T-helper 2 cell (primary cell): ENCODE measurements around the gene BAIAP2L2.
"Not testable (repeated sequence)": the region's sequence is repeated elsewhere in the genome, so short reads cannot be mapped to it uniquely, and the experiment has no call there.

ENCODE experiments used
- DNase-seq, 5 experiments: peaks; one replicate each; pipeline versions ENCODE4 v3.0.0 to v3.0.0-alpha.2; 2012 to 2022

BAIAP2L2 gene

GRCh38 chr22:38066381-38067027 lies 44.0 kb downstream of the BAIAP2L2 start:
- DNase-seq: no peak

- DNase-seq: no peak
Observed at GRCh38 chr22:38065539-38065938, 44.9 kb downstream of the BAIAP2L2 start.

DNA sequence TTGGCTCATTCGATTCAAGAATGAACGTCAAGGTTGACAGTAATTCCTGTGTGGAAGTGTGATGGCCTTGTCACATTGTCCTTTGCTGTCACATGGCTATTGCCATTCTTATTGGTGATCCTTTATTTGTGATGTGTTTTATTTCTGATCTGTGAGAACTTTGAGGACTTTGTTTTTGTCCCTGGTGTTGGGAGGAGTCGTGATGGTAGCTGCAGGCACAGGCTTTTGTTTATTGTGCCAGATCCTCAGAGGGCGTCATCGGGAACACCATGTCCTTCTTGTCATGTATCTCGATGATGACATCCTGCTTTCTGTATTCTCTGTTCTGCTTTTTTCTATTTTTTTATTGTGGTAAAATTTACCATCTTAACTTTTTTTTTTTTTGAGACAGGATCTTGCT lies 47.7 kb downstream of the BAIAP2L2 start:
- no peak for DNase-seq

GRCh38 chr22:38056969-38057891 lies 53.3 kb downstream of the BAIAP2L2 start, which contains the start of gene PICK1:
Gene PICK1, plus strand, starts transcription at chr22:38057404. Its CDS starts 406 bp downstream, at chr22:38057810.
- peak; percentile 54 to 86 (median 73) for DNase-seq

GRCh38 chr22:38051900-38052862 lies 58.3 kb downstream of the BAIAP2L2 start:
- DNase-seq: peak; percentile 55 to 77 (median 65)

- no peak for DNase-seq
Observed at GRCh38 chr22:38051261-38051660, 59.2 kb downstream of the BAIAP2L2 start.

- no peak for DNase-seq
Observed at GRCh38 chr22:38050720-38051119, 59.8 kb downstream of the BAIAP2L2 start.

- DNase-seq: no peak
Observed at GRCh38 chr22:38049812-38050619, 60.5 kb downstream of the BAIAP2L2 start.

DNA sequence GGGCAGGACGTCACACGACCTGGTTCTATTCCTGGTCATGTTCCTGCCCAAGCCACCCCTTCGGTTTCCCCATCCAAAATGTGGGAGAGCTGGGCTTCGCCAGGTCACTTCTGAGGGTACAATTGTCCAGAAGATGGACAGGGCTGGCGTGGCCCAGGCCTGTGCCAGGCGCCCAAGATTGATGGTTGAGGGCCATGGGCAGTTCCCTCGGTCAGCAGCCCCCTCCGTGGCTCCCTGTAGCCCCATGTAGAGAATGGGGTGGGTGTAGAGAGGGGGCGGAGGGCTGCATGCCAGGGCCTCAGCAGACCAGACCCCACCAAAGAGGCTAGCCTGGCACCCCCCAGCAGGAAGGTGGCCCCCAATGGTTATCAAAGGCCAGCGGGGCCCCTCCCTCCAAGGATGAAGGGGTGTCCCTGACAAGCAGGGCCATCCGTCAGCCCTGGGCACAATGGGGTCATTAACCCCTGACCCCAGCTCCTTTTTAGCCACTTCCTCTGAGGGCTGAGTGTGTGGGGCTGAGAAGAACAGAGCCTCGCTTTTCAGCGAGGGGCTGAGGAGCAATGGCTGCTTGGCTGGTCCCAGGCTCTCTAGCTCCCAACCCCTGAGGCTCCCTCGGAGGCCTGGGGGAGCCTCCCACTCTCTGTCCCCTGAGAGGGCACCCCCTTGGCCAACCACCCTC lies 64.3 kb downstream of the BAIAP2L2 start:
- DNase-seq: no peak

DNA sequence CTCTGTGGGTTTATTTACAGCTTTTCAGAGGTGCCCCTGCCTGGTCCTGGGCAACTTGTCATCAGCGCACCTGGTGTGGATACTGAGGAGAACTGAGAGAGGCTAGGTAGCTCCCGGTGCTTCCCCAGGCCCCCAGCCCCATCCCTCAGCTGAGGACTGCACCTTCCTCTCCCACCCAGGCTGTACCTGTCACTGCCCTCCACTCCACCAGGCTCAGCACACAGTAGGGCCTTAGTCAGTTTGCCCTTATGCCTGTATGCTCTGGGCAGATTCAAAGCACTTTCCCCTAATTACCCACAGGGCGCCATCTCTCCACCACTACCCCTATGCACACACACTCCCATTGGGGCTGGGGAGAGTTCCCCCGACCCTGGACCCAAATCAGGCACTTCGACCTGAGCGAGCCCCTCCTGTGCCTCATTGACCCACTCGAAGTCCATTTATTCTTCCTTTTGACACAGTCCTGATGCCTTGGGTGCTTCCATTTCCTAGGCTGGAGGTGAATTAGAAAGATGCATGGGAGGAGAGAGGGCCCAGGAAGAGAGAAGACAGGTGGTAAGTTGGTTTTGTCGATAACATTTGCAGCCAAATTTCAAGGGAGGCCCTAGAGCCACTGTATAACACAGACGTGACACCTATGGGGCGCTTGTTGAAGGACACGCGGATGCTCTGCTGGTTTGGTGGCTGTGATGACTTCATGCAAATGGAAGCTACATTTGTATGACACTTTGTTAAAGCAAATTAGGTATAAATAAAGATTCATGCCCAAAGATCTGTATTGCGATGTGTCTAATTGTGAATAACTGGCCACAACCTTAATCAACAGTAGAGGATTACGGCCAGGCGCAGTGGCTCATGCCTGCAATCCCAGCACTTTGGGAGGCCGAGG lies 67.1 kb downstream of the BAIAP2L2 start:
- DNase-seq: no peak

DNA sequence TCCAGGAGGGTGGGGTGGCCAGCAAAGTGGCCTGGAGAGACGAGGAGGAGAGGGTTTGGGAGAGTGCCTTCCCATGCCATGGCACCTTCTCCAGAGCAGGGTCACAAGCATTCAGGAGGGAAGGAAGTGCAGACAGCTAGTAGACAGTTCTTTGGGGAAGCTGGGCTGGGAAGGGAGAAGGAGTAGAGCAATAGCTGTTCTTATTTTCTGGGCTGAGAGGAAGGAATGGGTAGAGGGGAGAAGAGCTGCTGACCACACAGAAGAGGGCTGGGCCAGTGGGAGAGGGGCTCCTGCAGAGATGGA lies 68.0 kb downstream of the BAIAP2L2 start:
- no peak for DNase-seq

DNA sequence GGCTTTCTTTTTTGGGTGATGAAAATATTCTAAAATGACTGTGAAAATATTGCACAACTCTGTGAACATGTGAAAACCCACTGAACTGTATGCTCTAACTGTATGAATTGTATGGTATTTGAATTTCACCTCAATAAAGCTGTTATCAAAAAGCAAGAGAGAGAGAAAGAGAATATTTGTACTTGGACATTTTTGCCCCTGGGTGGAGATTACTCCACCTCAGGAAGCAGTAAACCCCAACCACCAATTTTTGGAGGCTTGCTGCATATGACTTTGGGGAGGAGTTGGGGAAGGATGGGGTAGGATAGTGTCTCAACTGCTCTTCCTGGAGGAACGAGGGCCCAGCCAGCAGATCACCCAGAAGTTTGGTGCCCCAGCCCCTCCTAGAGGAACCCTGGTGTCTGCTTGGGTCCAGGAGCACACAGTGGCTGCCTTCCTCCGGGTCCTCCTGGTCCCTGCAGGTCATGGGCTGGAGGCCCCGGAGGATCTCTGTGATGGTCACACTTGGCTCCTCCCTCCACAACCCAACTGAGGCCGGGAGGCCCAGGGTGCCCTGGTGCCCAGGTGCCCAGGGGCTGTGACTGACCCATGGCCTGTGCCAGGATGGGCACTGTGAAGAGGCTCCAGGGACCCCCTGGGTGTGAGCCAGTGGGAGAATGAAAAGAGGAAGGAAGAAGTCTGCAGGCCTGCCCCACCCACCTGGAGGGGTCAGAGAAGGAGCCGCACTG lies 68.6 kb downstream of the BAIAP2L2 start:
- no peak for DNase-seq

DNA sequence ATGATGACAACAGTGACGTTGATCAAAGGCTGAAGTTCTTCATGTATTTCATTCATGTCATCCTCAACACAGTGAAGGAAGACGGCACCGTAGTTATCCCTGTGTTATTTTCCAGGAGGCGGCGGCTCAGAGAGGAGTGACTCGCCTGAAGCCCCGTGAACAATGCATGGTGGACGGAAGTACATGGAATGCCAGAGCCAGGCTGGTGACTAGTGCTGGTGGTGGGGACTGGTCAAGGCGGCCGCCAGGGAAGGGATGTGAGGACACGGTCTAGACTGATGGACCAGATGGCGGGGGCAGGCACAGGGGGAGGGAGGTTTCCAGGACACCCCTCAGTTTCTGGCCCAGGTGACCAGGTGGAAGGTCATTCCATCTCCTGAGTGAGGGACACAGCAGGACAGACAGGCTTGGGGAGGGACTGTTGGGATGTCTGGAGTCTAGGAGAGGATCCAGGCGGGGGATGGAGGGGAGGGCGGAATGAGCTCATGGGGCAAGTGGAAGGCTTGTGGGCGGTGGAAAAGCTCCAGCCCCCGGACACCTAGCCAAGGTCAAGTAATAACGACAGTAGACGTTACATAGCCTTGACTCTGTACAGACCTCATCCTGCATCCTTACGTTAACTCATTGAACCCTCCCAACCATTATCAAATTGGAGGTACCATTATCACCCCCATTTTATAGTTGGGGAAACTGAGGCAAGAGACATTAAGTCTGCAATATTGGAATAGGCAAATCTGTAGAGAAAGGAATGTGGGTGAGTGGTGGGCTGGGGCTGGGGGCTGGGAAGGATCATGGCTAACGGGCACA lies 69.3 kb downstream of the BAIAP2L2 start:
- DNase-seq: no peak

GRCh38 chr22:38038890-38039812 lies 71.3 kb downstream of the BAIAP2L2 start:
- no peak for DNase-seq

DNA sequence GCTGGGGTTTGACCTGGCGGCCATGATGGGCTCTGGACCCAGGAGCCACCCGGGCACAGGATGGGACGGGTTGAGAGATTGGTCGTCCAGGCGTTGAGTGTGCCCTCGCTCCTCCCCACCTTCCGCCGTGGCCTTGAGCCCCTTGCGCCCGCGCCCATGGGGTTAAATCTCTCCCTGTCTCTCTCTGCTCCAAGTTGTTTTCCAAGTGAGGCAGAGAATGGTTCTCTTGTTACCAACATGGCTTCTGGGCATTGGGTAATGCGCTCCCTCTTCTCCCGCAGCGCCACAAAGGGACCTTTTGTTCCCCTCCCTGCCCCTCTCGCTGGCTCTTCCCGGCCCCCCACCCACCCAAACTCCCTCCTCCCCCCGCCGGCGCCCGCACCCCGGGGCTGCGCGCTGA lies 72.1 kb downstream of the BAIAP2L2 start:
- no peak for DNase-seq

GRCh38 chr22:38037367-38038150 lies 72.9 kb downstream of the BAIAP2L2 start:
- DNase-seq: not testable (repeated sequence)
